ENCODE results near the gene SPPL3.

DNA sequence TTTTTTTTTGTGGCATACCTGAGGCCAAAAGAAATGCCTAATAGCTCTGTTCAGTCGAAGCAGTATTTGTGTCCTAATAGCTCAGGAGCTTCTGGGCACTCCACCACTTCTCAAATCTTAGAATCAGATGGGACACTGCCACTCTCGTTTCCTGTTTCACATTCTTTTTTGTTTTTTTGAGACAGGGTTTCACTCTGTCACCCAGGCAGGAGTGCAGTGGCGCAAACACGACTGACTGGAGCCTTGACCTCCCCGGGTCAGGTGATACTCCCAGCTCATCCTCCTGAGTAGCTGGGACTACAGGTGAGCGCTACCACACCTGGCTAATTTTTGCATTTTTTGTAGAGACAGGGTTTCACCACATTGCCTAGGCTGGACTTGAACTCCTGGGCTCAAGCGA, 52.7 kb downstream of the SPPL3 start:
- TF ChIP-seq YY1 (IDR thresholded peaks at IDR 0.05) (no peak), EGR1 (IDR thresholded peaks at IDR 0.05; ENCODE audit: low read depth in 2 of 2) (no peak)

Data from liver (tissue), 2 donors.